WI38 (cell line): ENCODE measurements around the gene LRP1B.

Source experiments
- H3K4me3 ChIP-seq: 2 replicates; pipeline ENCODE4 v1.5.1; 2011; ENCODE audit warnings: low read depth, mild to moderate bottlenecking, control low read depth, low read length
- TF ChIP-seq, protein P1 (sequence below): IDR thresholded peaks from 2 replicates; pipeline ENCODE4 v1.5.1; 2012; ENCODE audit warnings: low read depth, mild to moderate bottlenecking, control low read depth, low read length

The LRP1B gene

DNA sequence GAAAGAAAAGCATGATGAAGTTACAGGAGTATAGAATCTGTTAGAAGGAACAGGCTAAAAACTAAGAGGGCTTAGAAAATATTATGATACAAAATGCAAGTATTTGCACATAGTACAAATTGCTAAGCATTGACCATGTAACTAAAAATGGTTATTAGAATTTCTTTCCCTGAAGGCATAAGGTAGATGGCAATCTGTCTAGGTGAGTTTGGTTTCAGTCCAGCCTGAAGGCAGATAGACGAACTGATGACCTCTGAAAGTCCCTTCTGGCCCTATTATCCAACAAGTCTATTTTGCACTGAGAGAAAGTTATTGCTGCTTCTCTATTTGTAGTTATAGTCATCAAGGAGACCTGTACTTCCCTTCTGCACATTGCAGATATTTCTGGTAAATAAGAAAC lies 663.5 kb downstream of the LRP1B start:
- TF ChIP-seq, protein P1, sequence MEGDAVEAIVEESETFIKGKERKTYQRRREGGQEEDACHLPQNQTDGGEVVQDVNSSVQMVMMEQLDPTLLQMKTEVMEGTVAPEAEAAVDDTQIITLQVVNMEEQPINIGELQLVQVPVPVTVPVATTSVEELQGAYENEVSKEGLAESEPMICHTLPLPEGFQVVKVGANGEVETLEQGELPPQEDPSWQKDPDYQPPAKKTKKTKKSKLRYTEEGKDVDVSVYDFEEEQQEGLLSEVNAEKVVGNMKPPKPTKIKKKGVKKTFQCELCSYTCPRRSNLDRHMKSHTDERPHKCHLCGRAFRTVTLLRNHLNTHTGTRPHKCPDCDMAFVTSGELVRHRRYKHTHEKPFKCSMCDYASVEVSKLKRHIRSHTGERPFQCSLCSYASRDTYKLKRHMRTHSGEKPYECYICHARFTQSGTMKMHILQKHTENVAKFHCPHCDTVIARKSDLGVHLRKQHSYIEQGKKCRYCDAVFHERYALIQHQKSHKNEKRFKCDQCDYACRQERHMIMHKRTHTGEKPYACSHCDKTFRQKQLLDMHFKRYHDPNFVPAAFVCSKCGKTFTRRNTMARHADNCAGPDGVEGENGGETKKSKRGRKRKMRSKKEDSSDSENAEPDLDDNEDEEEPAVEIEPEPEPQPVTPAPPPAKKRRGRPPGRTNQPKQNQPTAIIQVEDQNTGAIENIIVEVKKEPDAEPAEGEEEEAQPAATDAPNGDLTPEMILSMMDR = no peak
- H3K4me3 ChIP-seq = no peak overlapping the region

DNA sequence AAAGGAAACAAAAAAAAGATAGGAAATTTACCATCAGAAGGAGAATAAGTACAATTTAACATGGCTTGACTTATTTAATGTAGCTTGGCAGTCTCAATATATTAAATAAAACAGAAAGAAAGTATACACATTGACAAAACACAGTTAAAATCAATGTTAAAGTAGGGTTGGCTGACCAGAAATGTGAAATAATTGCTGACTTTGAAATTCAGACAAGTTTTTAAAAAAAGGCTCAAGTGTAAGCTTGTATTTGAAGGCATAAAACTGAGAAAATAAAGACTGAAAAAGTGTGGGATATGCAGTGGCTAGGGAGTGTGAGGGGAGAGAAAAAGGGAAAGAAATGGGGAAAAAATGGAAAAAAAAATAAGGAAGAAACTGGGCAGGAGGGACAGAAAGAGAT lies 665.8 kb downstream of the LRP1B start:
- TF ChIP-seq, protein P1 = no peak
- H3K4me3 ChIP-seq = no peak overlapping the region

DNA sequence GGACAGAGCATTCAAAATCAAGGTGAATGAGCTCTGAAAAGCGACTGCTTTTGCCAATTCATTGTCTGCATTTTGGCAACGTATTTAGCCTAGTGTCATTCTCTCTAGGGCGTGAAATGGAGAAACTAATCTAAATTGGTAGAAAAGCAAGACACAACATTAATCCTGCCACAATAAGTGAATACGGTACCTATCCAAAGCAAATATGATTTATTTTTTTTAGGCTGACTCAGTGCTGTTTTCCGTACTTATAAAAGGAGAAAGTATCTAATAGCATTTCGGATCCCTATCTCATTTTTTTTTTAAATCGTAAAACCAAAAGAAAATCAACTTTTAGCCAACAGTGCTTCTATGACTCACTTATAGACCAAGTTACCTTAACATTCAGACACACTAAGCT lies 672.5 kb downstream of the LRP1B start:
- H3K4me3 ChIP-seq = no peak overlapping the region
- TF ChIP-seq, protein P1 = no peak

DNA sequence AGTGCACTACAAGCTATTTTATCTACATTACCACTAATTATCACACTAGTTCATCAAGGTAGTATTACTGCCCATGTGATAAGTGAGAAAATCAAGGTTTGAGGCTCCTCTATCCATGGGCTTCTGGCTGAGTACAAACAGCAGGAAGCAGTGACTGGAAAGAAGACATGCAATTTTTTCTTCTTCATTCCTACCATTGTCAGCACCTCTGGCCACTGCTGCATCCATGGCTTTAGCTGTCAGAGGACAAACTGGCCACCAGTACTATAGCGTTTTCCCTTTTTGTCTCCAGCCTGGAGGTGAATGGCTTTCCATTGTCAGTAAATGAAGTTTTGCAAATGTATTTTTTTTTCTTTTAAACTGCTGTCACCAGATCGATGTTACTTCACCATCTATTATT lies 674.9 kb downstream of the LRP1B start:
- H3K4me3 ChIP-seq = no peak overlapping the region
- TF ChIP-seq, protein P1 = no peak

DNA sequence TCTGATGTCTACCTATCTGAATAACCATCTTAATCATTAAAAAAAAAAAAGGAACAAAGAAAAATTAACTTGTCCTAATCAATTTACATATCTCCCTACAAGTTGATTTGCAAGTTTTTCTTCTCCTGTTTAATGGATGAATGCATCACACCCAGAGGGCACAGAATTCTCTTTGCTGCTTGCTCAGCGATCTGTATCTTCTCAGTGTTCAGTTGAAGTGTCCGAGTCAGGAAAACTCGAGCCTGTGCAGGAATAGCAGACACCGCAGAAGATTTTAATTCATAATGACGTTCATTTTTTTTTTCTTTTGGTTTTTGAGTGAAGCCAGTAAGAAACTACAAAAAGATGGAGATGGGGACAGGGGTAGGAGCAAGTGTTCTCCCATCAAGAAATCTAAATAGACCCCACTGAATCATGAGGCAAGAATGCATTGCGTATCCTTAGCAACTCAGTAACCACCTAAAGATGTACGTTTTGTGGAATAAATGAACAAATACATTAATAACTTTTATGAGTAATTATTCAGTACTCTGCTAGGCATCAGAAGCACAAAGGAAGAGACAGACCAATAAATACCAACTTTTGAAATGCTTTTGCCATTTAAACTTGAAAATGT lies 675.5 kb downstream of the LRP1B start:
- TF ChIP-seq, protein P1 = no peak
- no peak overlapping the region for H3K4me3 ChIP-seq

DNA sequence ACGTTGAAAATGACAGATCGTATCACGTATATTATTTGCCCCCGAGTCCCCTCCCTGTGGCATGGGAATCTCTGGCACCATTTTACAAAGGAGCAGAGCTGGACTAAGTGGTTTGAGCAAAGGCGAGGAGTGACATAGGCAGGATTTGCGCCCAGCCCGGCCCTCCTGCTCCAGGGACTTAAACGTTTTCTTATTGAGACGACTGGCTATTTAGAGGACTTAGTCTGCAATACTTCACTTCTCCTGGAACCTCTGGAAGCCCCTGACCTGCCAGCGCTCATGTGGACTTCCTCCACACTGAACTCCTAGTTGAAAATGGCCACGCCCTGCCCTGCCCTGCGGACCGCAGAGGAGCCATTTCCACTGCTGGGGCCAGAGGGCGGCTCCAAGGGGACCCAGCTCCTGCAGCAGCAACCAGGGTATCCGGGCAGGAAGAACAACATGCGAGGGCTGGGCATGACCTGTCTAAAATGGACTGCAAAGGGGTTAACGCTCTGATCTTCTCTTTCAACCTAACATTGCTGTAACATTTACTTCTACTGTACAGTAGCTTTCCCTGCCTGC lies 690.7 kb downstream of the LRP1B start:
- TF ChIP-seq, protein P1 = no peak
- no peak overlapping the region for H3K4me3 ChIP-seq

DNA sequence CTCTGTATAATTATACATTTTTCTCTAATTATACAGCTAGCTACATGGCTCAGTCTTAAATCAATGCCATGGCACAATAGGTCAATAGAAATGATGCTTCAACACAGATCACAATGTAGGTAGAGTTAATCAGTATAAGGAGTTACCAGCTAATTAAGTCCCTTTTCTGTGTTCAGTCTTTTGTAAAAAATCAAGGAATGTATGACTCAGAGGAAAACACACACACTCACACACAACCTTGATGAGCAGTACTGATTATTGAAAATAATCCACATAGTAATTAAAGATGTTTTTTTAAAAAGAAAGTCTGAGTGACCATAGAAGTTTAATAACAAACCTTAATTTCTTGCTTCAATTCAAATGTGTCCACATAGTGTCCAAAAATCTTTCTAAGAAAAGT lies 691.3 kb downstream of the LRP1B start:
- no peak overlapping the region for H3K4me3 ChIP-seq
- TF ChIP-seq, protein P1 = no peak
